Measurements from ENCODE around the gene ATP5ME.

The ATP5ME gene

GRCh38 chr4:659851-660250, 14.2 kb downstream of the ATP5ME start:
- WGBS (ENCODE audit: insufficient coverage, insufficient read length), result no CpG with 5 or more reads among the region's 8 CpGs
- no peak for DNase-seq (ENCODE audit: low read depth, low spot score)
- Histone ChIP-seq H3K4me3 (ENCODE audit: low read length) (no peak overlapping the region), H3K27me3 (ENCODE audit: control insufficient read depth, insufficient read depth, low read length) (no peaks in the 10 kb centered on the region; the same call in 1 of the 2 replicates), H3K9me3 (ENCODE audit: control insufficient read depth, insufficient read depth, low read length) (no peaks in the 10 kb centered on the region), H3K27ac (ENCODE audit: low read length) (no peak overlapping the region), H3K4me1 (ENCODE audit: control insufficient read depth, insufficient read depth, low read length) (no peaks in the 10 kb centered on the region), H3K36me3 (ENCODE audit: control insufficient read depth, insufficient read depth, low read length) (no peaks in the 10 kb centered on the region)

- H3K27ac ChIP-seq (ENCODE audit: low read length), result no peak overlapping the region
- no CpG with 5 or more reads among the region's 32 CpGs for WGBS (ENCODE audit: insufficient coverage, insufficient read length)
- no peak overlapping the region for H3K4me3 ChIP-seq (ENCODE audit: low read length)
- H3K9me3 ChIP-seq (ENCODE audit: control insufficient read depth, insufficient read depth, low read length), result no peaks in the 10 kb centered on the region
- no peak for DNase-seq (ENCODE audit: low read depth, low spot score)
- no peaks in the 10 kb centered on the region for H3K4me1 ChIP-seq (ENCODE audit: control insufficient read depth, insufficient read depth, low read length)
- H3K36me3 ChIP-seq (ENCODE audit: control insufficient read depth, insufficient read depth, low read length), result no peaks in the 10 kb centered on the region
- H3K27me3 ChIP-seq (ENCODE audit: control insufficient read depth, insufficient read depth, low read length), result no peaks in the 10 kb centered on the region; the same call in 1 of the 2 replicates
Measured at GRCh38 chr4:658681-659667, 15.1 kb downstream of the ATP5ME start.

GRCh38 chr4:657834-658667, 16.0 kb downstream of the ATP5ME start:
- H3K36me3 ChIP-seq (ENCODE audit: control insufficient read depth, insufficient read depth, low read length), result no peaks in the 10 kb centered on the region
- WGBS (ENCODE audit: insufficient coverage, insufficient read length), result no CpG with 5 or more reads among the region's 27 CpGs

GRCh38 chr4:657338-657833, 16.7 kb downstream of the ATP5ME start:
- Histone ChIP-seq H3K36me3 (ENCODE audit: control insufficient read depth, insufficient read depth, low read length) (no peaks in the 10 kb centered on the region), H3K4me3 (ENCODE audit: low read length) (no peak overlapping the region), H3K9me3 (ENCODE audit: control insufficient read depth, insufficient read depth, low read length) (no peaks in the 10 kb centered on the region), H3K27ac (ENCODE audit: low read length) (no peak overlapping the region), H3K4me1 (ENCODE audit: control insufficient read depth, insufficient read depth, low read length) (no peaks in the 10 kb centered on the region), H3K27me3 (ENCODE audit: control insufficient read depth, insufficient read depth, low read length) (no peaks in the 10 kb centered on the region; the same call in 1 of the 2 replicates)
- no CpG with 5 or more reads among the region's 23 CpGs for WGBS (ENCODE audit: insufficient coverage, insufficient read length)
- DNase-seq (ENCODE audit: low read depth, low spot score), result no peak

More at GRCh38 chr4:657834-658667, 16.0 kb downstream of the ATP5ME start:
- no peak for DNase-seq (ENCODE audit: low read depth, low spot score)
- H3K27me3 ChIP-seq (ENCODE audit: control insufficient read depth, insufficient read depth, low read length), result no peaks in the 10 kb centered on the region; the same call in 1 of the 2 replicates
- H3K4me1 ChIP-seq (ENCODE audit: control insufficient read depth, insufficient read depth, low read length), result no peaks in the 10 kb centered on the region
- H3K4me3 ChIP-seq (ENCODE audit: low read length), result no peak overlapping the region
- no peak overlapping the region for H3K27ac ChIP-seq (ENCODE audit: low read length)
- H3K9me3 ChIP-seq (ENCODE audit: control insufficient read depth, insufficient read depth, low read length), result no peaks in the 10 kb centered on the region

- H3K4me1 ChIP-seq (ENCODE audit: control insufficient read depth, insufficient read depth, low read length), result no peaks in the 10 kb centered on the region
- DNase-seq (ENCODE audit: low read depth, low spot score), result no peak
- WGBS (ENCODE audit: insufficient coverage, insufficient read length), result no CpG with 5 or more reads among the region's 58 CpGs
- no peaks in the 10 kb centered on the region; the same call in 1 of the 2 replicates for H3K27me3 ChIP-seq (ENCODE audit: control insufficient read depth, insufficient read depth, low read length)
- no peaks in the 10 kb centered on the region for H3K36me3 ChIP-seq (ENCODE audit: control insufficient read depth, insufficient read depth, low read length)
- no peaks in the 10 kb centered on the region for H3K9me3 ChIP-seq (ENCODE audit: control insufficient read depth, insufficient read depth, low read length)
- H3K27ac ChIP-seq (ENCODE audit: low read length), result no peak overlapping the region
- no peak overlapping the region for H3K4me3 ChIP-seq (ENCODE audit: low read length)
Measured at GRCh38 chr4:656436-657337, 17.4 kb downstream of the ATP5ME start.

GRCh38 chr4:655464-656151, 18.5 kb downstream of the ATP5ME start:
- no peaks in the 10 kb centered on the region for H3K9me3 ChIP-seq (ENCODE audit: control insufficient read depth, insufficient read depth, low read length)
- no peaks in the 10 kb centered on the region for H3K36me3 ChIP-seq (ENCODE audit: control insufficient read depth, insufficient read depth, low read length)
- H3K27ac ChIP-seq (ENCODE audit: low read length), result no peak overlapping the region
- H3K4me3 ChIP-seq (ENCODE audit: low read length), result no peak overlapping the region
- no peaks in the 10 kb centered on the region; the same call in 1 of the 2 replicates for H3K27me3 ChIP-seq (ENCODE audit: control insufficient read depth, insufficient read depth, low read length)
- no peak for DNase-seq (ENCODE audit: low read depth, low spot score)
- WGBS (ENCODE audit: insufficient coverage, insufficient read length), result no CpG with 5 or more reads among the region's 26 CpGs
- no peaks in the 10 kb centered on the region for H3K4me1 ChIP-seq (ENCODE audit: control insufficient read depth, insufficient read depth, low read length)

GRCh38 chr4:654871-655463, 19.1 kb downstream of the ATP5ME start:
- H3K4me3 ChIP-seq (ENCODE audit: low read length), result no peak overlapping the region
- DNase-seq (ENCODE audit: low read depth, low spot score), result no peak
- H3K4me1 ChIP-seq (ENCODE audit: control insufficient read depth, insufficient read depth, low read length), result no peaks in the 10 kb centered on the region
- H3K27ac ChIP-seq (ENCODE audit: low read length), result no peak overlapping the region
- no peaks in the 10 kb centered on the region for H3K9me3 ChIP-seq (ENCODE audit: control insufficient read depth, insufficient read depth, low read length)
- WGBS (ENCODE audit: insufficient coverage, insufficient read length), result no CpG with 5 or more reads among the region's 17 CpGs
- H3K36me3 ChIP-seq (ENCODE audit: control insufficient read depth, insufficient read depth, low read length), result no peaks in the 10 kb centered on the region
- H3K27me3 ChIP-seq (ENCODE audit: control insufficient read depth, insufficient read depth, low read length), result no peaks in the 10 kb centered on the region; the same call in 1 of the 2 replicates

GRCh38 chr4:654503-654845, 19.6 kb downstream of the ATP5ME start:
- Histone ChIP-seq H3K9me3 (ENCODE audit: control insufficient read depth, insufficient read depth, low read length) (no peaks in the 10 kb centered on the region), H3K27ac (ENCODE audit: low read length) (no peak overlapping the region), H3K4me3 (ENCODE audit: low read length) (no peak overlapping the region), H3K36me3 (ENCODE audit: control insufficient read depth, insufficient read depth, low read length) (no peaks in the 10 kb centered on the region), H3K4me1 (ENCODE audit: control insufficient read depth, insufficient read depth, low read length) (no peaks in the 10 kb centered on the region), H3K27me3 (ENCODE audit: control insufficient read depth, insufficient read depth, low read length) (no peaks in the 10 kb centered on the region; the same call in 1 of the 2 replicates)
- no CpG with 5 or more reads among the region's 17 CpGs for WGBS (ENCODE audit: insufficient coverage, insufficient read length)
- no peak for DNase-seq (ENCODE audit: low read depth, low spot score)

GRCh38 chr4:653831-654502, 20.1 kb downstream of the ATP5ME start:
- H3K4me1 ChIP-seq (ENCODE audit: control insufficient read depth, insufficient read depth, low read length), result no peaks in the 10 kb centered on the region
- no peaks in the 10 kb centered on the region; the same call in 1 of the 2 replicates for H3K27me3 ChIP-seq (ENCODE audit: control insufficient read depth, insufficient read depth, low read length)
- H3K4me3 ChIP-seq (ENCODE audit: low read length), result no peak overlapping the region
- DNase-seq (ENCODE audit: low read depth, low spot score), result no peak
- no peaks in the 10 kb centered on the region for H3K36me3 ChIP-seq (ENCODE audit: control insufficient read depth, insufficient read depth, low read length)
- no peaks in the 10 kb centered on the region for H3K9me3 ChIP-seq (ENCODE audit: control insufficient read depth, insufficient read depth, low read length)
- WGBS (ENCODE audit: insufficient coverage, insufficient read length), result no CpG with 5 or more reads among the region's 29 CpGs
- H3K27ac ChIP-seq (ENCODE audit: low read length), result no peak overlapping the region

All from iPS DF 6.9 (cell line).